DOHH2 (cell line): Measurements from ENCODE around the gene ANKS1B.

Experiments
- H3F3A ChIP-seq: fragments of 200-600 bp; sonication (generic), shearing (Covaris generic); 2 replicates; pipeline ENCODE4 v1.6.0; 2016; ENCODE audit warnings: antibody characterized with exemption, mild to moderate bottlenecking; ENCODE audit not compliant: control insufficient read depth, insufficient read depth
- H3K27ac ChIP-seq: fragments of 200-600 bp; sonication (generic); 2 replicates; pipeline ENCODE4 v1.5.1; 2014; ENCODE audit warnings: low read depth, mild to moderate bottlenecking, low read length, moderate library complexity
- H3K27me3 ChIP-seq: fragments of 200-600 bp; sonication (generic); 2 replicates; pipeline ENCODE4 v1.6.1; 2014; ENCODE audit warnings: mild to moderate bottlenecking, low read length, mixed read lengths; ENCODE audit not compliant: control insufficient read depth
- H3K36me3 ChIP-seq: fragments of 200-600 bp; sonication (generic); 2 replicates; pipeline ENCODE4 v1.6.1; 2014; ENCODE audit warnings: mild to moderate bottlenecking, low read length, moderate library complexity, mixed read lengths; ENCODE audit not compliant: control insufficient read depth
- H3K4me1 ChIP-seq: fragments of 200-600 bp; sonication (generic); 2 replicates; pipeline ENCODE4 v1.6.1; 2014; ENCODE audit warnings: mild to moderate bottlenecking, low read length, mixed read lengths; ENCODE audit not compliant: control insufficient read depth
- H3K4me2 ChIP-seq: fragments of 200-600 bp; sonication (generic); 2 replicates; pipeline ENCODE4 v1.6.0; 2014; ENCODE audit warnings: mild to moderate bottlenecking, low read length, moderate library complexity
- H3K4me3 ChIP-seq: fragments of 200-600 bp; sonication (generic); 2 replicates; pipeline ENCODE4 v1.5.1; 2014; ENCODE audit warnings: mild to moderate bottlenecking, low read length, mixed read lengths
- H3K79me2 ChIP-seq: fragments of 200-600 bp; sonication (generic); 2 replicates; pipeline ENCODE4 v1.6.1; 2014; ENCODE audit warnings: mild to moderate bottlenecking, low read length, mixed read lengths; ENCODE audit not compliant: control insufficient read depth
- H3K9me2 ChIP-seq: fragments of 200-600 bp; sonication (generic); replicated peaks from 2 replicates; pipeline ENCODE4 v1.6.1; 2014; ENCODE audit warnings: mild to moderate bottlenecking, low read length, mixed read lengths; ENCODE audit not compliant: control insufficient read depth
- H3K9me3 ChIP-seq: fragments of 200-600 bp; sonication (generic); 2 replicates; pipeline ENCODE4 v1.6.1; 2014; ENCODE audit warnings: antibody characterized with exemption, low read length, mixed read lengths; ENCODE audit not compliant: control insufficient read depth, insufficient read depth
- H4K20me1 ChIP-seq: fragments of 200-600 bp; sonication (generic); 2 replicates; pipeline ENCODE4 v1.6.0; 2014; ENCODE audit warnings: low read depth, mild to moderate bottlenecking, antibody characterized with exemption, low read length, moderate library complexity; ENCODE audit not compliant: control insufficient read depth, insufficient read depth
- CTCF ChIP-seq: fragments of 200-600 bp; sonication (generic); IDR thresholded peaks from one replicate; pipeline ENCODE4 v1.5.1; 2014; ENCODE audit warnings: antibody characterized with exemption, mild to moderate bottlenecking, low read depth, low read length; ENCODE audit not compliant: poor library complexity, severe bottlenecking
- EZH2phosphoT487 ChIP-seq: fragments of 200-600 bp; sonication (generic); IDR thresholded peaks from 2 replicates; pipeline ENCODE4 v1.6.1; 2017; ENCODE audit warnings: borderline replicate concordance, mild to moderate bottlenecking, antibody characterized with exemption, low read length, moderate library complexity, mixed read lengths

The ANKS1B gene

GRCh38 chr12:98977186-98977585 lies 1007.5 kb downstream of the ANKS1B start:
- Histone ChIP-seq H3K9me3 (no peaks in the 10 kb centered on the region), H3K9me2 (no peaks in the 10 kb centered on the region), H3K27me3 (no peaks in the 10 kb centered on the region), H3K4me1 (peaks cover 2% of the 10 kb centered on the region; the same call in 1 of the 2 replicates), H3K36me3 (no peaks in the 10 kb centered on the region), H4K20me1 (no peaks in the 10 kb centered on the region), H3K4me3 (no peak overlapping the region), H3K79me2 (no peaks in the 10 kb centered on the region), H3K27ac (no peak overlapping the region), H3K4me2 (no peak overlapping the region), H3F3A (no peaks in the 10 kb centered on the region)
- no peak for TF ChIP-seq CTCF
- no peak for TF ChIP-seq EZH2phosphoT487

DNA sequence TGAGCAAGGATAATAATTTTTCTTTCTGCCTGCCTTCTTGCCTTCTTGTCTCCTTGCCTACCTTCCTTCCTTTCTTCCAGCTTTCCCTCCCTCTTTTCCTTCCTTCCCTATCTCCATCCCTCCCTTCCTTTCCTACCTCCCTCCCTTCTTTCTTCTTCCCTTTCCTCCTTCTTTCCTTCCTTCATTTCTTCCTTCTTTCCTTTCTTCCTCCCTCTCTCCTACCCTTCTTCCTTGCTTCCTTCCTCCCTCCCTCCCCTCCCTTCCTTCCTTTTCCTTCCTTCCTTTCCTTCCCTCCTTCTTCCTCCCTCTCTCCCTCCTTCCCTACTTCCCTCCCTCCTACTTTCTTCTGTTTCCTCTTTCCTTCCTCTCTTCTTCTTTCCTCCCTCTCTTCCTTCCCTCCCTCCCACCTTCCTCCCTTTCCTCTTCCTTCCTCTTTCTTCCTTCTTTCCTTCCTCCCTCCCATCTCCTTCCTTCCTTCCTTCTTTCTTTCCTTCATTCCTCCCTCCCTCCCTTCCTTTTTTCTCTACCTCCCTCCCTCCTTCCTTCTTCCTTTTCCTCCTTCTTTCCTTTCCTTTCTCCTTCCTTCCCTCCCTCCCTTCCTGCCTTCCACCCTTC lies 1009.9 kb downstream of the ANKS1B start:
- H3K9me2 ChIP-seq, result no peaks in the 10 kb centered on the region; the same call in 1 of the 2 replicates
- no peaks in the 10 kb centered on the region for H3K9me3 ChIP-seq
- no peak overlapping the region for H3K27ac ChIP-seq
- H3K79me2 ChIP-seq, result no peaks in the 10 kb centered on the region
- no peaks in the 10 kb centered on the region for H3K36me3 ChIP-seq
- H3K27me3 ChIP-seq, result no peaks in the 10 kb centered on the region
- H3K4me3 ChIP-seq, result no peak overlapping the region
- H3K4me2 ChIP-seq, result no peak overlapping the region
- H3F3A ChIP-seq, result no peaks in the 10 kb centered on the region
- no peaks in the 10 kb centered on the region for H3K4me1 ChIP-seq
- H4K20me1 ChIP-seq, result no peaks in the 10 kb centered on the region
- no peak for TF ChIP-seq EZH2phosphoT487
- no peak for TF ChIP-seq CTCF

GRCh38 chr12:98973395-98973794 lies 1011.3 kb downstream of the ANKS1B start:
- no peak for TF ChIP-seq EZH2phosphoT487
- no peaks in the 10 kb centered on the region for H3K4me1 ChIP-seq
- H3K79me2 ChIP-seq, result no peaks in the 10 kb centered on the region
- no peaks in the 10 kb centered on the region for H4K20me1 ChIP-seq
- no peaks in the 10 kb centered on the region for H3F3A ChIP-seq
- no peaks in the 10 kb centered on the region; the same call in 1 of the 2 replicates for H3K9me2 ChIP-seq
- no peaks in the 10 kb centered on the region for H3K27me3 ChIP-seq
- no peak overlapping the region for H3K4me3 ChIP-seq
- H3K27ac ChIP-seq, result no peak overlapping the region
- H3K9me3 ChIP-seq, result no peaks in the 10 kb centered on the region
- no peak overlapping the region for H3K4me2 ChIP-seq
- no peaks in the 10 kb centered on the region for H3K36me3 ChIP-seq

DNA sequence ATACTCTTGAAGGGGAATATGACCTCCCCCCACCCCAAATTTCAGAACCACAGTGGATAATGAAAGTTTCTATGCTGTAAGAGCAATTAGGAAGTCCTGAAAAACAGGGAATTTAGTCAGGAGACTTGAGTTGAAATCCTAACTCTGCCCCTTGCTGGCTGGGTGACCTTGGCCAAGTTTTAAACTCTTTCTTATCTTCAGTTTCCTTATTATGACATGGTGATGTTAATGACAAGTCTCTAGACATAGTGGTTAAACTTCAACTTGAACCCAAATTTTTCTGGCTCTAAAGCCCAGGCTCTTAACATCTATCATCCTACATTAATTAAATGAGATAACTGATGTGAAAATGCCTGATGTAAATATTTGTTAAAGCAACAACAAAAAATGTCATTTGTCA lies 1013.8 kb downstream of the ANKS1B start:
- no peaks in the 10 kb centered on the region for H4K20me1 ChIP-seq
- TF ChIP-seq EZH2phosphoT487 (no peak), CTCF (no peak)
- H3K36me3 ChIP-seq, result no peaks in the 10 kb centered on the region
- no peaks in the 10 kb centered on the region for H3K79me2 ChIP-seq
- H3F3A ChIP-seq, result no peaks in the 10 kb centered on the region
- H3K4me3 ChIP-seq, result no peak overlapping the region
- no peaks in the 10 kb centered on the region for H3K4me1 ChIP-seq
- no peaks in the 10 kb centered on the region for H3K9me3 ChIP-seq
- H3K9me2 ChIP-seq, result no peaks in the 10 kb centered on the region; the same call in 1 of the 2 replicates
- no peaks in the 10 kb centered on the region for H3K27me3 ChIP-seq
- H3K27ac ChIP-seq, result no peak overlapping the region
- no peak overlapping the region for H3K4me2 ChIP-seq
